NB4 (cell line): Measurements from ENCODE around the gene TMSB15C.
"Not testable (repeated sequence)": the region's sequence is repeated elsewhere in the genome, so short reads cannot be mapped to it uniquely, and the experiment has no call there.

Experiments used
- POLR2A ChIP-seq: IDR thresholded peaks from 2 replicates; pipeline ENCODE4 v1.6.1; 2011; ENCODE audit warnings: mild to moderate bottlenecking; ENCODE audit not compliant: insufficient read length; ENCODE audit errors: extremely low read depth
- TF ChIP-seq, protein P1 (sequence below): IDR thresholded peaks from one replicate; pipeline ENCODE4 v1.5.1; 2012; ENCODE audit warnings: low read depth, low read length

DNA sequence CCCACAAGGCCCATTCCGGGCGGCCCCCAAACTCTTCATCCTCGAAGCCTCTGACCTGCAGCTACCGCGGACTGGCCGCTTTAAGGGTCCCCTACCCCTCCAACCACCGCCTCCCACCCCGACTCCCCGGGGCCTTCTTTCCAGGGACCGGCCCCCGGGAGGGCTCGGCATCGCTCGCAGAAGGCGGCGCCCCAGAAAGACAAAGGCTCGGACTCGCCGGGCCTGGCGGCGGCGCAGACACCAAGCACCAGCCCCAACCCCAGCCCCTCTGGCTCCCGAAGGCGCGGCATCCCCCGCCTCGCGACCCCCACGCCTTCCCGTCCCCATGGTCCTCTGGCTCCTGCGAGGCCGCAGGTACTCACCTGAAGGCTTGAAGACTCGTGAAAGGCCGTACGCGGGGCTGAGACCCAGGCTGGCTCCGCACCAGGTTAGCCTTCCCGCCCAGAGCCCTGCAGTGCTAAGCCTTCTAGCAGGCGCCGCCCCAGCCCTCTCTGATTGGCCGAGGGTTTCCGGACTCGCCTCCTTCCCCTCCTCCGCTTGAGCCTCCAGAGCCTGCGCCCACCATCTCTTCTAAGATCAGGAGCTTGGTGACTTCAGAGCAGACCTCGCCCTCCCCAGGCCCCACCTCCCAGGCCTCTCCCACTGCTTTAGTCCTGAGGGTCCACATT is at the start of gene TMSB15C:
- TF ChIP-seq, protein P1, sequence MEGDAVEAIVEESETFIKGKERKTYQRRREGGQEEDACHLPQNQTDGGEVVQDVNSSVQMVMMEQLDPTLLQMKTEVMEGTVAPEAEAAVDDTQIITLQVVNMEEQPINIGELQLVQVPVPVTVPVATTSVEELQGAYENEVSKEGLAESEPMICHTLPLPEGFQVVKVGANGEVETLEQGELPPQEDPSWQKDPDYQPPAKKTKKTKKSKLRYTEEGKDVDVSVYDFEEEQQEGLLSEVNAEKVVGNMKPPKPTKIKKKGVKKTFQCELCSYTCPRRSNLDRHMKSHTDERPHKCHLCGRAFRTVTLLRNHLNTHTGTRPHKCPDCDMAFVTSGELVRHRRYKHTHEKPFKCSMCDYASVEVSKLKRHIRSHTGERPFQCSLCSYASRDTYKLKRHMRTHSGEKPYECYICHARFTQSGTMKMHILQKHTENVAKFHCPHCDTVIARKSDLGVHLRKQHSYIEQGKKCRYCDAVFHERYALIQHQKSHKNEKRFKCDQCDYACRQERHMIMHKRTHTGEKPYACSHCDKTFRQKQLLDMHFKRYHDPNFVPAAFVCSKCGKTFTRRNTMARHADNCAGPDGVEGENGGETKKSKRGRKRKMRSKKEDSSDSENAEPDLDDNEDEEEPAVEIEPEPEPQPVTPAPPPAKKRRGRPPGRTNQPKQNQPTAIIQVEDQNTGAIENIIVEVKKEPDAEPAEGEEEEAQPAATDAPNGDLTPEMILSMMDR: not testable (repeated sequence)
- TF ChIP-seq POLR2A: not testable (repeated sequence)
